Measurements from ENCODE around the gene HOXB4. TPM values are rescaled to one million over a fixed set of nuclear protein-coding genes. Genes with fewer than 3 reads are reported as not detected.

The HOXB4 gene
- total RNA-seq, 1 donor from 2014 or later, result 0.25 TPM

DNA sequence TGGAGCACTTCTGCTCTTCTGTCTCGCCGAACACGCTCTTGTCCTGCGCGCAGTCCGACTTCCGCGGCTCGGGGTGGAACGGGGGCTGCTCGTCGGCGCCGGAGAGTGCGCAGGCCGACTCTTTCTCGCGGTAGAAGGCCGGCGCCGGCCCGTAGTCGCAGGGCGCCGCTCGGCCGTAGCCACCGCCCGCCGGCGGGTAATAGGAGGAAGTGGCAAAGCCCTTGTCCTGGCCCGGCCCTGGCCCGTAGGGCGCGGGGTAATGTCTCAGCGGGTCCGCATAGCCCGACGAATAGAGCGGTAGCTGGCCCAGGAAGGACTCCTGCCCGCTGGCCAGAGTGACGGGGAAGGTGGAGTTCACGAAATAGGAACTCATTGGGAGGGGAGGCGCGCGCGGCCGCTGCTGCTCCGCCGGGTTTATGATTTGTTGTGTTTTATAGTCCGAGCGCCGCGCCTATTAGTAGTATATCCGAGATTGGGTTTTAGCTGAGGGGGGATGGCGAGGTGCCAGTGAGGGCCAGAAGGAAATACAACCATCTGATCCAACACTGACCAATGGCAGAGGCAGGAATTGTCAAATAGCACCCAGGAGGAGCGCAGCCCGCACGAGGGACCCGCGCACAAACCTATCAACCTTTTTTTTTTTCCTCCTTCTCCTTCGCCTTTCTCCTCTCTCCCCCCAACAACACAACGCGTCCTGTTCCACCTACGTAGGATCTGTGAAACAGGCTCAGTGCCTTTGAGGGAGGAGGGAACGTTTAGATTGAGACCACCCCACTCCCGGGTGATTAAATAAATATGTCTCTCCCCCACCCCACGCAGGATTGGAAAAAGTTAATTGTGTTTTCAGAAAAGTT is 19.9 kb upstream of the HOXB4 start:
- H3K27me3 ChIP-seq (ENCODE audit: low read depth), result peaks cover 100% of the 10 kb centered on the region
- H3K9me3 ChIP-seq (replicated peaks), result no peaks in the 10 kb centered on the region
- intact Hi-C loops (cut with micrococcal nuclease), result no loop called here
- H3K4me1 ChIP-seq, result peaks cover 42% of the 10 kb centered on the region
- H3K27ac ChIP-seq (replicated peaks), result peak overlapping the region; percentile 60
- H3K36me3 ChIP-seq, result no peaks in the 10 kb centered on the region
- peak overlapping the region; percentile 63 for H3K4me3 ChIP-seq
- no peak for DNase-seq
- TF ChIP-seq CTCF (IDR thresholded peaks at IDR 0.05; ENCODE audit: borderline replicate concordance), result no peak

- DNase-seq, result no peak
- Histone ChIP-seq H3K9me3 (replicated peaks) (no peaks in the 10 kb centered on the region), H3K4me1 (peaks cover 42% of the 10 kb centered on the region), H3K36me3 (no peaks in the 10 kb centered on the region), H3K27me3 (ENCODE audit: low read depth) (peaks cover 100% of the 10 kb centered on the region), H3K4me3 (peak overlapping the region; percentile 63), H3K27ac (replicated peaks) (peak overlapping the region; percentile 60)
- intact Hi-C loops (cut with micrococcal nuclease), result no loop called here
- no peak for TF ChIP-seq CTCF (IDR thresholded peaks at IDR 0.05; ENCODE audit: borderline replicate concordance)
These were observed 19.3 kb upstream of the HOXB4 start for GRCh38 chr17:48597528-48597777.

GRCh38 chr17:48596735-48597527 is 18.8 kb upstream of the HOXB4 start:
- peaks cover 38% of the 10 kb centered on the region for H3K4me1 ChIP-seq
- TF ChIP-seq CTCF (IDR thresholded peaks at IDR 0.05; ENCODE audit: borderline replicate concordance), result no peak
- H3K4me3 ChIP-seq, result peak overlapping the region; percentile 63
- H3K36me3 ChIP-seq, result no peaks in the 10 kb centered on the region
- intact Hi-C loops (cut with micrococcal nuclease), result no loop called here
- no peaks in the 10 kb centered on the region for H3K9me3 ChIP-seq (replicated peaks)
- H3K27ac ChIP-seq (replicated peaks), result peak overlapping the region; percentile 60
- H3K27me3 ChIP-seq (ENCODE audit: low read depth), result peaks cover 100% of the 10 kb centered on the region
- DNase-seq, result no peak

DNA sequence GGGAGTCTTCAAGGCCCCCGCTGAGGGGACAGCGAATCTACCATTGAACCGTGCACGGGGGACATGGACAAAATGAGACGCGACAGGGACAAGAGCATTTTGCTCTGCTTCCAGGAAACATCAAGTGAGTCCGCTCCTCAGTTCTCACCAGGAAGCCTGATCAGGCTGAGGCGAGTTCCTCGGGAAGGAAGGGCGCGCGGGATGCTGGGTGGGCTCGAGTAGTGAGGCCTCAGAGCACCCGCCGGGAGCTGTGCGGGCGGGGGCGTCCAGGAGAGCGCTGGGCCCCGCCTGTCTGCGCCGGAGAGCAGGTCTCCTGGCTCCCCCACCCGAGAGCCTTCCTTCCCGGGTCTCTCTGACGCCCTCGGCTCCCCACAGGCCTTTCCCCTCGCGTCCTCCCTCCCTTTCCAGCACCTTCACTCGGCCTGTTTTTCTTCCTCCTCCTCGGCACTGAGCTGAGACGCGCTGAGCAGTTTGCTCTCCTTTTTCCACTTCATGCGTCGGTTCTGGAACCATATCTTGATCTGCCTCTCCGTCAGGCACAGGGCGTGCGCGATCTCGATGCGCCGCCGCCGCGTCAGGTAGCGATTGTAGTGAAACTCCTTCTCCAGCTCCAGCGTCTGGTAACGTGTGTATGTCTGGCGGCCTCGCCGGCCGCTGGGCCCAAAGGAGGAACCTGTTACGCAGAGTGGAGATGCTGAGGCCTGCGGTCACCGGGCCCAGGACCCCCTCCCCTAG is 18.0 kb upstream of the HOXB4 start:
- Histone ChIP-seq H3K36me3 (no peaks in the 10 kb centered on the region), H3K27ac (replicated peaks) (no peak overlapping the region), H3K27me3 (ENCODE audit: low read depth) (peaks cover 100% of the 10 kb centered on the region), H3K4me3 (peak overlapping the region; percentile 63), H3K9me3 (replicated peaks) (no peaks in the 10 kb centered on the region), H3K4me1 (peaks cover 38% of the 10 kb centered on the region)
- TF ChIP-seq CTCF (IDR thresholded peaks at IDR 0.05; ENCODE audit: borderline replicate concordance), result no peak
- intact Hi-C loops (cut with micrococcal nuclease), result no loop called here
- DNase-seq, result no peak

- no peaks in the 10 kb centered on the region for H3K9me3 ChIP-seq (replicated peaks)
- peaks cover 100% of the 10 kb centered on the region for H3K27me3 ChIP-seq (ENCODE audit: low read depth)
- H3K4me3 ChIP-seq, result no peak overlapping the region
- H3K4me1 ChIP-seq, result peaks cover 38% of the 10 kb centered on the region
- intact Hi-C loops (cut with micrococcal nuclease), result no loop called here
- no peak overlapping the region for H3K27ac ChIP-seq (replicated peaks)
- no peaks in the 10 kb centered on the region for H3K36me3 ChIP-seq
- TF ChIP-seq CTCF (IDR thresholded peaks at IDR 0.05; ENCODE audit: borderline replicate concordance), result no peak
- no peak for DNase-seq
These were observed 17.3 kb upstream of the HOXB4 start for GRCh38 chr17:48595278-48595999.
